Testis (tissue), 2 donors: ENCODE results near the gene YTHDF1.

ENCODE experiments used
- CTCF ChIP-seq, 3 experiments: fragments of 450-650 bp in 2 of 3; fragments of 200-600 bp in 1 of 3; sonication (generic) in 1 of 3; IDR thresholded peaks; one replicate each; pipeline ENCODE4 v1.5.1; 2016 to 2019; ENCODE audit warnings: antibody characterized with exemption in 3 of 3, mild to moderate bottlenecking in 2 of 3, moderate library complexity in 1 of 3
- POLR2A ChIP-seq: fragments of 450-650 bp; IDR thresholded peaks from one replicate; pipeline ENCODE4 v1.6.1; 2017; ENCODE audit warnings: antibody characterized with exemption, mild to moderate bottlenecking, moderate library complexity

DNA sequence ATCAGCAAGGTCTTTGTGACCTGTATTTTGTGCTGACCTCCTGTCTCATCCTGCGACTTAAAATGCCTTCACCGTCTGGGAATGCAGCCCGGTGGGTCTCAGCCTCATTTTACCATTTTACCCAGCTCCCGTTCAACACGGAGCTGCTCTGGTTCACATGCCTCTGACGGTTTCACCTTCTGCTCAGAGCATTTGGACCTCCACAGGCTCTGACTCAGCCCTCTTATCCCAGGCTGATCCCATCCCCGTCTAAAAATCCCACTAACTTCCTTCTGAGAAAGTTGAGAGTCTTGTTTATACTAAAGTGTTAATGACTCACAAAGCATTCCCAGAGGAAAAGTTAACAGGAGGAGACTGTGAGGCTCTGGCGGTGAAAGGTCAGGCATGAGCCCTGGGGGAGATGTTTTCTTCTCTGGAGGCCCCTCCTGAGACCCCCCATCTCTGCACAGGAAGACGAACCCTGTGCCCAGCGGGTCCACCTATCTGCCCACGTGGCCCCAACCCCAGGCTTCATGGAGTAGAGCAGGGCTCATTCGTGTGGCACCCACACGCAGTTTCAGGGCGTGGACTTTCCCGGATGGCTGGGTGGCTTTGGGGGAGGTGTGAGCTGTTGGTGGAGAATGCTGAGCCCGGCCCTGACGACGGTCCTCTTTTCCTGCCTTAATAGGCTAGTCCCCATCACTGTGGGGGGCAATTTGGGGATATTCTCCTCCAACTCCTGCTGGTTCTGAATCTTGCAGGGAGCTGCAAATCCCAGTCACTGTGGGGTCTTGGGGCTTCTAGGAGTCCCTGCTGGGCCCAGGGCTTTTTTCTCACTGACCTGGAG, 16.5 kb upstream of the YTHDF1 start:
- TF ChIP-seq CTCF (IDR thresholded peaks at IDR 0.05) (no peak), POLR2A (no peak)
